IPS-NIHi7 (cell line): ENCODE results near the gene BRAP.
"Not testable (repeated sequence)": the region's sequence is repeated elsewhere in the genome, so short reads cannot be mapped to it uniquely, and the experiment has no call there.

Experiments
- DNase-seq: peaks from one replicate; pipeline ENCODE4 v3.0.0; 2012; ENCODE audit warnings: mixed read lengths; ENCODE audit errors: extremely low spot score

BRAP gene

DNA sequence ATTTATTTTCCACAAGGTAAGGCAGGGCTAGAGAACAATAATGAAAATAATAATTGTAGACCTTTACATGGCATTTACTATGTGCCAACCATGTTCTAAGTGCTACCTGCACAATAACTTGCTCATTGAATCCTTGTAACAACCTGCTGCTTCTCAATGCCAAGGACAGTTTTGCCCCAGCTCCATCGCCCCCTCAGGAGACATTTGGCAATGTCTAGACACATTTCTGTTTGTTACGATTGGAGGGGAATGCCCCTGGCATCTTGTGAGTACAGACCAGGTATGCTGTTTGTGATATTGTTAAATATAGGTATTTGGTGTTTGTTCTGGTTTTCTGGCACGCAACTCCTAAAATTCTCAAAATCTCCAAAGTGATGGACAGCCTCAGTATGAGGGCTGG, 78.5 kb downstream of the BRAP start:
- DNase-seq, result no peak

DNA sequence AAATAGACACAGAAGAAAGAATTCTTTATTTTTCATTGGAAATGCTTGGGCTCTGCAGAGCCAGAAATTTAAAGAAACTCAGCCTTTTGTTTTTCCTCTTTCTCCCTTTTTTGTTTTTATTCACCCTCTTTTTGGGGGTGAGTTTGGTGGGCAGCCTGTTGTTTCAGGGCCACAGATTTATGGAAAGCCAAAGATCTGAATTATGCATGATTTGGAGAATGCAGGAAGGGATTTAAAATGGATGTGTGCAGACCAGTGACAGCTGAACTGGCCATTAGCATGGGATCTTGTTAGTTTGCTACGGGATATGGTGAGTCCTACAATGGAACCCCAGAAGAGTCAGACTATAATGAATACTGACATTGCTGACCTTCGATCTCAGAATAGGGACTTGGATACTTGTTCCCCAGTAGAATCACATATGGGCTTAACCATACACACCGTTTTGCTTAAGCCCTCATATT, 79.0 kb downstream of the BRAP start:
- DNase-seq, result no peak

DNA sequence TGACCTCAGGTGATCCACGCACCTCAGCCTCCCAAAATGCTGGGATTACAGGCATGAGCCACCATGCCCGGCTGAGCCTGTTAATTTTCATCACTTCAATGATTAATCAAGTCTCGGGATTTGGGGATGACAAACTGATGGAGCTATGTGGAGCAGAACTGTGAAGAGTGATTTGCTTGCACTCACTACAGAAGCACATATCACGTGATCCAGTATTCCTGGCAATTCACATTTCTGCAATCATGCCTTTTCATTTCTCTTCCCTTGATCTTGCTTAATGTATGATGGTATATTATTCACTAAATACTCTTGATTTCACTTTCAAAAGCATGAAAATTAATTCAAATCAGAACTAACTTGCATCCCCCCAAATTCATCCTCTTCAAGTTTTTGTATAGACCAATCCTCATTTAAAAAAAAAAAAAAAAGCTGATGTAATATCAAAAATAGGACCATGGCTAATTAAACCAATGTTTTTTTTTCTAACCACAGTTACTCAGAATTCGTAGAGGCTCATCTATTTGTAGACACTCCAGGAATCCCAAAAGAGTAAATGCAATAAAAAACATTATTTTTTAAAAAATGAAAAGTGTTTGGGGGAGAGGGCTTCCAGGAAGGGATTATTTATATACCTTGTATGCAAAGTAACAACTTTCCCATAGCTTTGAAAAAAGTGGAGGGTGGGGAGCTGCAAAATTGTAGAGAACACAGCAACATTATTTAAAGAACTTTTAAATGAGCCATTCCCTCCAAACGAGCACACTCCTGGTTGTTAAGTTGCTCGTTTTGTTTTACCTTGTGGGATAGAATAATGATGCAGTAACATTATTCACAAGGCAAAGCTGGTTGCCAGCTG, 79.6 kb downstream of the BRAP start:
- no peak for DNase-seq

DNA sequence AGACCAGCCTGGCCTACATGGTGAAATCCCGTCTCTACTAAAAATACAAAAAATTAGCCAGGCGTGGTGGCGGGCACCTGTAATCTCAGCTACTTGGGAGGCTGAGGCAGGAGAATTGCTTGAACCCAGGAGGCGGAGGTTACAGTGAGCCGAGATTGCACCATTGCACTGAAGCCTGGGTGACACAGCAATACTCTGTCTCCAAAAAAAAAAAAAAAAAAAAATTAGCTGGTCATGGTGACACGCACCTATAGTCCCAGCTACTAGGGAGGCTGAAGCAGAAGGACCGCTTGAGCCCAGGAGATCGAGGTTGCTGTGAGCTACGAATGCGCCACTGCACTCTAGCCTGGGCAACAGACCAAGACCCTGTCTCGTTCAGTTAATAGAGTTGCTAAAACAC, 82.9 kb downstream of the BRAP start:
- not testable (repeated sequence) for DNase-seq

DNA sequence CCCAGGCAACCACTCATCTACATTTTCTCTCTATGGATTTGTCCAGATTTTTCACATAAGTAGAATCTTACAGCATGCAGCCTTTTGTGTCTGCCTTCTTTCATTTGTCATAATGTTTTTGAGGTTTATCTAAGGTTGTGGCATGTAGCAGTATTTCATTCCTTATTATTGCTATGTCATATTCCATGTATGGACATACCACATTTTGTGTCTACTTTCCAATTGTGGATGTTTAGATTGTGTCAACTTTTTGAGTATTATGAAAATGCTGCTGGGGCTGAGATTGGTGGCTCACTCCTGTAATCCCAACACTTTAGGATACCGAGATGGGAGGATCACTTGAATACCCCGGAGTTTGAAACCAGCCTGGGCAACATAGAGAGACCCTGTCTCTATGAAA, 83.4 kb downstream of the BRAP start:
- no peak for DNase-seq

DNA sequence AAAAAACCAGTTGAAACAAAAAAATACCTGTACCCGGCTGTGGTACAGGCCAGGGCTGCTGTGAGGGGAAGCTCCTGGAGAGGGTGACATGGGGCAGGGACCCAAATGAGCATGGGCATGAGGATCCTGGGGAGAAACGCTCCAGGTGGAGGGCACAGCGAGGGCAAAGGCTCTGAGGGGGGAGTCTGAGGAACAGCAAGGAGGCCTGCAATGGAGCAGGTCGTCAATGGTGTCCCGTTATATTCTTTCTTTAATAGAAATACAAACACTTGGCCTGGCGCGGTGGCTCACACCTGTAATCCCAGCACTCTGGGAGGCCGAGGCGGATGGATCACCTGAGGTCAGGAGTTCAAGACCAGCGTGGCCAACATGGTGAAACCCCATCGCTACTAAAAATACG, 84.8 kb downstream of the BRAP start:
- DNase-seq, result not testable (repeated sequence)

DNA sequence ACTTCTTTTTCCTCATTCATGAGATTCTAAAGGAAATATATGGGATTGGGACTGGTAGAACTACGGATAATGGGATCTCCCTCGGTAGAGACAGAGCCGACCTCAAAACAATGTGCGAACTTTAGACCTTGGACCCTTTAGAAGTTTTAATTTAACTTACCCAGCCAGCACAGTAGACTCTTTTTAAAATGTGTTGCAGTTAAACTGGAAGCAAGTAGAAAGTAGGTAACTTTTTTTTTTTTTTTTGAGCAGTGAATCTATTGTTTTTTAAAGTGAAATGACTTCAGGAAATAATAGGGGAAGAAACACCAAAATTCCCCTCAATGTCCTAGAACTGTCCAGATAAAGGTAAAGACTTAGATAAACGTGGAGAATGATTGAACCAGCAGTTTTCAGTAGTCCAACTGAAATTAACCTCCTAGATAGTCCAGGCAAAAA, 85.5 kb downstream of the BRAP start:
- no peak for DNase-seq

DNA sequence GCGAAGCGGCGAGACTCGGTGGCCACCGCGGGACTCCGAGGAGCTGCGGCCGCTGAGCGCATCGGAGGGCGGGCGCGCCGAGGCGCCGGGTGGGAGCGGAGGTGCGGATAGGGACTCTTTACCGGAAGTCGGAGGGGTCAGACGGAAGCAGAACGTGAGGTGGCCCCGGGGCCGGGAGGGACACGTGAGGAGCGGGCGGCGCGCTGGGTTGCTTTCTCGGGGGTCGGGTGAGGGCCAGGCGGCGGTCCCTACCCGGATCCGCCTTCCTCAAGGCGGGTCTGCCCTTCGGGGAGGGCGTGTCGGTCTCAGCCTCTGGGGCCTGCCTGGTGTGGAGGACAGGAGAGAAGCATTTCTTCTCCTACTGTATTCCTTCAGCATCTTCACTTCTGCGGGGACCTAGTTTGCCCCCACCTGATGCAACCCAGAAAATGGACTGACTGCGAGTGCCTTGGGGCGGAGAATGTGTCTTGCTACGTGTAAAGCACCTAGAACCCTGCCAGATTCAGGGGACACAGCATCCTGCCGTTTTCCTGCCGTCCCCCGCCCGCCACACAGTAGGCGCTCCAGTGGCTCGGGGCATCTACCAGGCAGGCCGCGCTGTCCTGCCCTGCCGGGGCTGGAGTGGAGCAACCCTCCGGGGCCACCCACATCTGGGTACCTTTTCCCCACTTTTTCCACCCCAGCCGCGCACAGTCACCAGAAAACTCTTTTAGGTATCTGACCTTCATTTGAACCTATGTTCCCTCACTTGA, 86.1 kb downstream of the BRAP start:
- DNase-seq, result peak; percentile 96

DNA sequence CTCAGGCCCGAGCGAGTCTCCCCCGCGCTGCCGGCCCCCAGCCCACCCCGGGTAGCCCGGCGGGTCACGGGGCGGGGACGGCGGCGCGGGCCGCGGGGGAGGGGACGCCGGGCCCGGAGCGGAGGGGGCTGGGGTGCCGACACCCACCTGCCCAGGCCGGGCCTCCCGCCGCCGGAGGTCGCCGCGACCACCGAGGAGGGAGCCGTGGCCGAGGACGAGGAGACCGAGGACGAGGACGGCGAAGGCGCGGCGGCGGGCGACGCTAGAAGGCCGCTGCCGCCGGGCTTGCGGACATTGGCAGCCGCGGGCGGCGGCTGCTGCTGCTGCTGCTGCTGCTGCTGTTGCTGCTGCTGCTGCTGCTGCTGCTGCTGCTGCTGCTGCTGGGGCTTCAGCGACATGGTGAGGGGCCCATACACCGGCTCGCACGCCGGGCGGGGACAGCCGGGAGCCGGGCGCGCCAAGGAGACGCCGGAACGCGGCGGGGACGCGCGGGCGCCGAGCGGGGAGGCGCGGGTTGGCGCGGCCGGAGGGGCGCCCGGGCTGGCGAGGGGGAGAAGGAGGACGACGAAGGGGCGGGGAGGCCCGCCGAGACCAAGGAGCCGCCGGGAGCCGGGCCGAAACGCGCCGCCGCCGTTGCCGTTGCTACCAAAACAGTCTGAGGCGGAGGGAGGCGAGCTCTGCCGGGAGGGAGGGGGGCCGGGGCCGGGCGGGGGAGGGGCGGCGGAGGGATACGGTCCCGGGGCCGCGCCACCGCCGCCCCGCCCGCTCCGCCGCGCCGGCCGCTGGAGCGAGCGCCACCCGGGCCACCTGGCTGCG, 86.9 kb downstream of the BRAP start, which contains the start of gene ATXN2:
ATXN2 (minus strand) TSS at position 679 of the 816 bp plus-strand sequence; CDS start at position 398, 281 bp downstream.
- DNase-seq, result peak; percentile 86

DNA sequence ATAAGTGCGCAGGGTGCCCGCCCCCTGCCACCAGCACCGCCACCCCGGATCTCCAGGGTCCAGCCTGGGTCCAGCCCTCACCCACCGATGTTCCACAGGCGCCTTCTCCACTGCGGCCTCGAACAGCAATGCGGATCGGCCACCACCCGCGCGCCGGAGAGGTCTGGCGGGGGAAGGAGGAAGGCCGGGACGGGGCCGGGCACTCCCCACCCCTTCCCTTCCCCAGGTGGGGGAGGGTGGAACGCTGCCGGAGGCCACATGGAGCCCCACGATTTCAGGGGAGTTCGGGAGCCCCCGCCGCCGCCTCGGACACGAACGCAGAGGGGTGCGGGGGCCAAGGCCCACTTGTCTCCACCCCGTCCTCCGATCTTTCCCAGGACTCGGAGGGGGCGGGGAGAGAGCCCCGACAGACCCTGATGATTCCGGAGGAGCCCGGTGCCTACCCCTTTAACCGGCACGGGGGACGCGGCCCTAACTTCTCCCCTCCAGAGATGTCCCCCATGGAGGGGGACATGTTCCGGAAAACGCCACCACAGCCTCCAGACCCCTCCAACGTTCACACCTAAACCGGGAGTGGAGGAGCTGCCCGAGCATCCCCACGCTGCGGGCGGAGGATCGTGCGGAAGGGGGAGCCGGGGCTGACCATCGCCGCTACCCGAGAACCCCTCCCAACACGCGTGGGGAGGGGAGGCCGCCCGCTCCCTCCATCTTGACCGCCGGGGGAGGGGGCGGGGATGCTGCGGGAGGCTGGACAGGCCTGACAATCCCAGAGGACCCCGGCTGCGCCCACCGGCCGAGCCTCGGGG, 87.7 kb downstream of the BRAP start:
- peak; percentile 33 for DNase-seq

DNA sequence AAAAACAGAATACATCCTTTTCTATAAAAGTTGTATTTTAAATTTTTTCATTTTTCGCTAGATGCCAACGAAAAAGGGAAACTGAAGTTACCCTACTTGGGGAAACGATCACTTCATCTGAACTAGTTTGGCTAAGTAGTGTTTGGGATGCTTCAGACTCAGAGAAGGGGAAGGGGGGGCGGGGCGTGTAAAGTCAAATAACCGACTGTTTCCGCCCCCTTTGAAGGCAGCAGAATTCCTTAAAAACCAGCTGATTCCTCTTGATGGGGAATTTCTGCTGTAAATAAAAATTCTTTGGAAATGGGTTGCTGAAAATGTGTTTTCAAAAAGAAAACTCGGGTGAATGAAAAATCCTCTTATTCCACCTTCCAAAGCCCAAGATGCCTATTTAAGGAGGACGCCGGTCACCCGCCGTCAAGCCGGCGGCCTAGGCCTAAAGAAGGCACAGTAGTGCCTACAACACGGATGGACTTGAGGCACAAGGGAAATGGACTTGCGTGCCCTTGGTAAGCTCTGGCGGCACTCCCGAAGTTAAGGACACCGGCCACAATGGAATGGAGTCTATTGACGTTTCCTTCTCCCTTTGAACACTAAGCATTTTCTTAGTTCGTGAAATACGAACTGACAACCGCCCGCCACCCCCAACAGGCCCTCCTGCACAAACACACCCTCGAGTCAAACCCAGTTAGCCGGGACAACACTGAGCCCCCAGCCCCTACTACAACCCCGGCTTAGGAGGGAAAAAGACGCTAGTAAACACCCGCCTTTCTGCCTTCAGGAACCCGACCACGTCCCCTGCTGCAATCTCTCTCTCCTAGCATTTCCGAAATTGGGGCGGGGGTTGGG, 88.5 kb downstream of the BRAP start:
- peak; percentile 56 for DNase-seq

DNA sequence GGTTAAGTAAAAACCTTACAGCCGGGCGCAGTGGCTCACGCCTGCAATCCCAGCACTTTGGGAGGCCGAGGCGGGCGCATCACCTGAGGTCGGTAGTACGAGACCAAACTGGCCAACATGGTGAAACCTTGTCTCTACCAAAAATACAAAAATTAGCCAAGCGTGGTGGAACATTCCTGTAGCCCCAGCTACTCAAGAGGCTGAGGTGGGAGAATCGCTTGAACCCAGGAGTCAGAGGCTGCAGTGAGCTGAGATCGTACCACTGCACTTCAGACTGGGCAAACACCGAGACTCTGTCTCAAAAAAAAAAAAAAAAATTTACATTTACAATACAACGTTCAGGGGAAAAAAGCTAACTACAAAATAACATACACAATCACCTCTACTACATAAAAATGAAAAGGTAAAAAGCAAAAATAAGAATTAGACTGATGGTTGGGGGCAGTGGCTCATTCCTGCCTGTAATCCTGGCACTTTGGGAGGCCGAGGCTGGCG, 90.4 kb downstream of the BRAP start:
- DNase-seq, result not testable (repeated sequence)
